HG03354 (cell line): Measurements from ENCODE around the gene FBN3.

Source experiments
- ATAC-seq: cut with Tn5 transposase; IDR thresholded peaks from one replicate; pipeline ENCODE4 v1.9.1; 2021; ENCODE audit warnings: mild to moderate bottlenecking; ENCODE audit not compliant: unreplicated experiment, poor library complexity, severe bottlenecking

FBN3 gene

GRCh38 chr19:8074501-8074900, 74.9 kb downstream of the FBN3 start:
- no peak for ATAC-seq

- no peak for ATAC-seq
These were observed 77.5 kb downstream of the FBN3 start for GRCh38 chr19:8071912-8072311.

GRCh38 chr19:8069096-8069973, 80.1 kb downstream of the FBN3 start:
- ATAC-seq: no peak

- ATAC-seq: no peak
These were observed 83.5 kb downstream of the FBN3 start for GRCh38 chr19:8065875-8066261.

GRCh38 chr19:8064911-8065874, 84.2 kb downstream of the FBN3 start:
- ATAC-seq: no peak

- ATAC-seq: no peak
These were observed 91.7 kb downstream of the FBN3 start for GRCh38 chr19:8057545-8058270.

- no peak for ATAC-seq
These were observed 92.9 kb downstream of the FBN3 start for GRCh38 chr19:8056533-8056932.

GRCh38 chr19:8054169-8054568, 95.2 kb downstream of the FBN3 start:
- no peak for ATAC-seq

GRCh38 chr19:8052464-8052859, 96.9 kb downstream of the FBN3 start, which contains the start of gene CCL25:
Gene CCL25 (plus strand): TSS chr19:8052760. CDS start chr19:8053050, 290 bp downstream.
- no peak for ATAC-seq

GRCh38 chr19:8050274-8051096, 98.9 kb downstream of the FBN3 start:
- ATAC-seq: peak; percentile 74

GRCh38 chr19:8046569-8047165, 102.7 kb downstream of the FBN3 start:
- no peak for ATAC-seq

GRCh38 chr19:8045872-8046568, 103.4 kb downstream of the FBN3 start:
- no peak for ATAC-seq

- ATAC-seq: no peak
These were observed 105.4 kb downstream of the FBN3 start for GRCh38 chr19:8044018-8044417.

- ATAC-seq: no peak
These were observed 106.5 kb downstream of the FBN3 start for GRCh38 chr19:8042900-8043299.

GRCh38 chr19:8041531-8041931, 107.9 kb downstream of the FBN3 start:
- no peak for ATAC-seq

GRCh38 chr19:8039231-8039630, 110.2 kb downstream of the FBN3 start:
- no peak for ATAC-seq

- no peak for ATAC-seq
These were observed 110.6 kb downstream of the FBN3 start for GRCh38 chr19:8038815-8039214.

GRCh38 chr19:8036434-8037099, 112.8 kb downstream of the FBN3 start:
- ATAC-seq: no peak
